Activated CD8-positive, alpha-beta memory T cell treated with anti-CD3 and anti-CD28 coated beads, Interleukin-2, amount 50 U/mL, for 24 hours (primary cell): Measurements from ENCODE around the gene GALC.

Experiments used
- DNase-seq: peaks from one replicate; pipeline ENCODE4 v3.0.0-alpha.2; 2020; ENCODE audit errors: extremely low read depth

The GALC gene

GRCh38 chr14:87955501-87955900 lies 37.5 kb downstream of the GALC start:
- DNase-seq: no peak

- DNase-seq: no peak
Measured at GRCh38 chr14:87952307-87953094, 40.5 kb downstream of the GALC start.

- no peak for DNase-seq
Measured at GRCh38 chr14:87944987-87945604, 47.9 kb downstream of the GALC start.

- DNase-seq: no peak
Measured at GRCh38 chr14:87940894-87941293, 52.1 kb downstream of the GALC start.

- no peak for DNase-seq
Measured at GRCh38 chr14:87940382-87940781, 52.6 kb downstream of the GALC start.

GRCh38 chr14:87935886-87936285 lies 57.1 kb downstream of the GALC start:
- no peak for DNase-seq

- no peak for DNase-seq
Measured at GRCh38 chr14:87935081-87935828, 57.7 kb downstream of the GALC start.

GRCh38 chr14:87934185-87934584 lies 58.8 kb downstream of the GALC start:
- DNase-seq: no peak

- DNase-seq: no peak
Measured at GRCh38 chr14:87916886-87917275, 76.1 kb downstream of the GALC start.

GRCh38 chr14:87916103-87916885 lies 76.7 kb downstream of the GALC start:
- DNase-seq: no peak

GRCh38 chr14:87908550-87908949 lies 84.4 kb downstream of the GALC start:
- DNase-seq: no peak

- DNase-seq: no peak
Measured at GRCh38 chr14:87901652-87902051, 91.3 kb downstream of the GALC start.

GRCh38 chr14:87901236-87901635 lies 91.7 kb downstream of the GALC start:
- no peak for DNase-seq

GRCh38 chr14:87899228-87899627 lies 93.8 kb downstream of the GALC start:
- no peak for DNase-seq

GRCh38 chr14:87898301-87898700 lies 94.7 kb downstream of the GALC start:
- DNase-seq: no peak

- no peak for DNase-seq
Measured at GRCh38 chr14:87896393-87897380, 96.3 kb downstream of the GALC start.

GRCh38 chr14:87894920-87895319 lies 98.1 kb downstream of the GALC start:
- DNase-seq: no peak

GRCh38 chr14:87892763-87893162 lies 100.2 kb downstream of the GALC start:
- DNase-seq: no peak

GRCh38 chr14:87888136-87888999 lies 104.6 kb downstream of the GALC start:
- no peak for DNase-seq

GRCh38 chr14:87883750-87884149 lies 109.2 kb downstream of the GALC start:
- DNase-seq: no peak
